Tibial nerve (tissue), 3 donors: ENCODE data around the gene ADAT3.

Experiments used
- CTCF ChIP-seq, 5 experiments: fragments of 200-600 bp in 3 of 5; fragments of 450-650 bp in 2 of 5; sonication (generic) in 3 of 5; IDR thresholded peaks; one replicate each; pipeline ENCODE4 v1.5.1; 2016 to 2019; ENCODE audit warnings: antibody characterized with exemption in 5 of 5, mild to moderate bottlenecking in 3 of 5, moderate library complexity in 2 of 5
- POLR2A ChIP-seq, 2 donors: fragments of 450-650 bp; IDR thresholded peaks; one replicate each; pipeline ENCODE4 v1.6.1; 2017; ENCODE audit warnings: antibody characterized with exemption in 2 of 2, mild to moderate bottlenecking in 2 of 2, moderate library complexity in 2 of 2

DNA sequence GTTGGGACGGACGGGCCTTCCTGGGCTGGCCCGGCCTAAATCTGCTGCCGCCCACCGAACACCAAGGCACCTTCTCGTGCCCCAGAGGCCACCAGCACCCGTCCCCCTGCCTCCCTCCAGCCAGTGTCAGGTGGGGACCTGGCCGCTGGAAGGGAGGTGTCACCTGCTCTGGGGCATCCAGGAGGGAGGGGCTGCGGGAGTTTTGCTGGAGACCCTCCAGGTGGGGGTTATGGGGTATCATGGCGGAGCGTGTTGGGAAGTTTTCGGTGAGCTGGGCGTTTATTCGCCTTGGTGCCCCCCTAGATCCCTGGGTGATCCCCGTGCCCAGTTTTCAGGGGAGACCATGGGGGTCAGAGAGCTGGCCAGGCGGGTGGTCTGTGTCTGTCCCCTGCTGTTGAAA, 45.4 kb downstream of the ADAT3 start:
- TF ChIP-seq CTCF (IDR thresholded peaks at IDR 0.05) (no peak), POLR2A (IDR thresholded peaks at IDR 0.05) (no peak)
